ENCODE measurements around the gene CNN2.
"Not testable (repeated sequence)": the region's sequence is repeated elsewhere in the genome, so short reads cannot be mapped to it uniquely, and the experiment has no call there.

CNN2 gene

DNA sequence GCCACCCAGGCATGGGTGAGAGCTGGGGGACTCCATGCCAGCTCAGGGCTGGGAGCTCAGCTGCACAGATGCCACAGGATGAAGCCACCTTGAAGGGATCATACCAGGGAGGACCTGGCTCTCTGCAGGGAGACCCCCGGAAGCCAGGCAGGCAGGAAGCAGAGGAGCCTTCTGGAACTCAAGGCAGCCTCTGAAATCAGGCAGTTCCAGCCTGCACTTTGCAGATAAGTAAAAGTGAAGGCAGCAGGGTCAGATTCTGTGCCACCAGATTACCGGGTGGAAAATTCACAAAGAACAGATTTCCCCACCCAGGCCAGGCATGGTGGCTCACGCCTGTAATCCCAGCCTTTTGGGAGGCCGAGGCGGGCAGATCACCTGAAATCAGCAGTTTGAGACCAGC, 8.0 kb upstream of the CNN2 start:
- H3K4me1 ChIP-seq (ENCODE audit: control insufficient read depth in 1 of 2, insufficient read depth in 1 of 2, low read depth in 1 of 2, low read length in 1 of 2): peaks cover 35 to 49% of the 10 kb centered on the region in 2 experiments
- TF ChIP-seq, protein P1, sequence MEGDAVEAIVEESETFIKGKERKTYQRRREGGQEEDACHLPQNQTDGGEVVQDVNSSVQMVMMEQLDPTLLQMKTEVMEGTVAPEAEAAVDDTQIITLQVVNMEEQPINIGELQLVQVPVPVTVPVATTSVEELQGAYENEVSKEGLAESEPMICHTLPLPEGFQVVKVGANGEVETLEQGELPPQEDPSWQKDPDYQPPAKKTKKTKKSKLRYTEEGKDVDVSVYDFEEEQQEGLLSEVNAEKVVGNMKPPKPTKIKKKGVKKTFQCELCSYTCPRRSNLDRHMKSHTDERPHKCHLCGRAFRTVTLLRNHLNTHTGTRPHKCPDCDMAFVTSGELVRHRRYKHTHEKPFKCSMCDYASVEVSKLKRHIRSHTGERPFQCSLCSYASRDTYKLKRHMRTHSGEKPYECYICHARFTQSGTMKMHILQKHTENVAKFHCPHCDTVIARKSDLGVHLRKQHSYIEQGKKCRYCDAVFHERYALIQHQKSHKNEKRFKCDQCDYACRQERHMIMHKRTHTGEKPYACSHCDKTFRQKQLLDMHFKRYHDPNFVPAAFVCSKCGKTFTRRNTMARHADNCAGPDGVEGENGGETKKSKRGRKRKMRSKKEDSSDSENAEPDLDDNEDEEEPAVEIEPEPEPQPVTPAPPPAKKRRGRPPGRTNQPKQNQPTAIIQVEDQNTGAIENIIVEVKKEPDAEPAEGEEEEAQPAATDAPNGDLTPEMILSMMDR (IDR thresholded peaks at IDR 0.05): no peak
- H3K4me3 ChIP-seq (ENCODE audit: low read depth in 1 of 2, low read length in 1 of 2): no peak overlapping the region
- no peaks in the 10 kb centered on the region for H3K27me3 ChIP-seq
- H3K27ac ChIP-seq: no peak overlapping the region
- H3K9me3 ChIP-seq: no peaks in the 10 kb centered on the region
- H3K36me3 ChIP-seq: peaks cover 17% of the 10 kb centered on the region

DNA sequence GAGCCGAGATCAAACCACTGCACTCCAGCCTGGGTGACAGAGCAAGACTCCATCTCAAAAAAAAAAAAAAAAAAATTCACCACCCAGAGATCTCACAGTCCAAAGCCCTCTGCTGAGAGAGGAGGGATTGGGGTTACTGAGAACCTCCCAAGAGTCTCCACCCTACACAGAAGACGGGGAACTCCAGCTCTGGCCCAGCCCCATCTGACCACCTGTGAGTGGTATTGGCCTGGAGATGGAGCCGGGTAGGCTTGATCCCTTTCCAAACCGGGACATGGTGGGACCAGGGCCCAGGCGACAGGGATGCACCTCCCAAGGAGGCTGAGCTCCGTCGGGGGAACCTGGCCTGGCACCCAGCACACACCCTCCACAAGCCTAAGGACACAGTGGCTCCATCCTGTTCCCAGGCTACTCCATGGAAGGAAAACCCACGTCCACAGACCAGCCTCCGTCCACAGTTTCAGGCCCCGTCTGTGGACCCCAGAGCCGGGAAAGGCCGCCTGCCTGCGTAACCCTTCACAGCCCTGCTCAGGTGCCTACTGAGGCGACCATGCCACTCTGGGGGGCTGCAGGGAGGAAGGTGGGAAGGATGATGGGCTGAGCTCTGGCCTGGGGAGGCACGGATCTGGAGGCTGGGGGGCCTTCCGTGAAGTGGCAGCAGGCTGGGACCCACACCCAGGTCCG, 7.3 kb upstream of the CNN2 start:
- Histone ChIP-seq H3K27me3 (no peaks in the 10 kb centered on the region), H3K27ac (peak overlapping the region; percentile 92), H3K9me3 (no peaks in the 10 kb centered on the region), H3K4me1 (ENCODE audit: control insufficient read depth in 1 of 2, insufficient read depth in 1 of 2, low read depth in 1 of 2, low read length in 1 of 2) (peaks cover 35 to 54% of the 10 kb centered on the region in 2 experiments), H3K36me3 (peaks cover 10% of the 10 kb centered on the region), H3K4me3 (ENCODE audit: low read depth in 1 of 2, low read length in 1 of 2) (peak overlapping the region; percentile 77 to 86)
- TF ChIP-seq, protein P1 (IDR thresholded peaks at IDR 0.05): no peak

DNA sequence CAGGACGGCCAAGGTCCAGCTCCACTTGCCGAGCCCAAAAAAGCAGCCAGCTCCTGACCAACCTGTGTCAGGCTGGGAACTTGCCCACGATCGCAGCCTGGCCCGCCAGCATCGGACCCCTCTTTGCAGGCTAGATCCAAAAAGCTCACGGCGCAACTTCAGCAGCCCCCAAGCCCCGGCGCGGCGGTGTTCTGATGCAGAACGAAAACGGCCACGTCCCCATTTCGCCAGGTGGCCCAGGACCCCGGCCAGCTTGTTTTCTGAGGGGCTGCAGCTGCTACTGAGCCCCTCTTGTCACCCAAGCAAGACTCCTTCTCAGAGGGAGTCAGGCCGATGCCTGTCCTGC, 6.8 kb upstream of the CNN2 start:
- Histone ChIP-seq H3K36me3 (peaks cover 8% of the 10 kb centered on the region), H3K27ac (peak overlapping the region; percentile 92), H3K9me3 (no peaks in the 10 kb centered on the region), H3K4me3 (ENCODE audit: low read depth in 1 of 2, low read length in 1 of 2) (peak overlapping the region; percentile 77 to 86), H3K27me3 (no peaks in the 10 kb centered on the region), H3K4me1 (ENCODE audit: control insufficient read depth in 1 of 2, insufficient read depth in 1 of 2, low read depth in 1 of 2, low read length in 1 of 2) (peaks cover 35 to 59% of the 10 kb centered on the region in 2 experiments)
- TF ChIP-seq, protein P1 (IDR thresholded peaks at IDR 0.05): no peak

DNA sequence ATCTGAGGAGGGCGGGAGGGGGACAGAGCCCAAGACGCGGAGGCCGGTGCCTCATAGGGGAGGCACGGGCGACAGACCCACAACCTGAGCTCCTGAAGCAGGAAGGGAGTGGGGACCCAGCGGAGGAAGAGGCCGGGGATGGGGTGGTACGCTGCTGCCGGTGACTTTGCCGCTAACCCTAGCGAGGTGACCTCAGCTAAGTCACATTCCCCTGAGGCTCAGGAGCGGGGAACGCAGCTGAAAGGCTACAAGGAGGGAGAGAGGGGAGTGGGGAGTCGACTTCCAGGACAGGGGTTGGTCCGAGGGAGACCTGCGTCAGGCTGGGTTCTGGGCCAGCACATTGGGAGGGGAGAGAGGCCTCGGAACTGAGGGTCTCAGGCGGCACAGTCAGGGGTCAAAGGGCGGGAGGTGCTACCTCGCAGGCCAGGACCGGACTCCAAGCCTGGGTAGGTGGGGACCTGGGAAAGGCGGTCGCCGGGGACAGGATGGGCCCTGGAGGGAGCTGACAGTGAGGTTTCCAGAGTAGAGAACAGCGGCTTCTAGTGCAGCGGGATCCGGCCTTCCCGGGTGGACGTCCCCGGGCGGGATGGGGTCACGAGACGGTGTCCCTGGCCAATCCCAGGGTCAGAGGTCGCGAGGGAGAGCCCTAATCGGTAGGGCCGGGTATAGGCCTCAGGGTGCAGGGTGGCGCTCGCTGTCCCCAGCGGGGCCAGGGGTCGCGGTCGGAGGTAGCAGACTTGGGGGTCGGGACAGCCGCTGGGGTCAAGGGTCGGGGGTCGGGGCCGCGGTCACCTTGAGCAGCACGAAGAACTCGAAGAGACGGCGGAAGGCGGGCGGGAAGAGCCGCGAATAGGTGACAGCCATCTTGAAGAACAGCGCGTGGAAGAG, 6.2 kb upstream of the CNN2 start:
- Histone ChIP-seq H3K4me3 (ENCODE audit: low read depth in 1 of 2, low read length in 1 of 2) (peak overlapping the region; percentile 77 to 86), H3K27ac (peak overlapping the region; percentile 92), H3K9me3 (no peaks in the 10 kb centered on the region), H3K36me3 (peaks cover 8% of the 10 kb centered on the region), H3K27me3 (no peaks in the 10 kb centered on the region), H3K4me1 (ENCODE audit: control insufficient read depth in 1 of 2, insufficient read depth in 1 of 2, low read depth in 1 of 2, low read length in 1 of 2) (peaks cover 35 to 64% of the 10 kb centered on the region in 2 experiments)
- TF ChIP-seq, protein P1 (IDR thresholded peaks at IDR 0.05): no peak

DNA sequence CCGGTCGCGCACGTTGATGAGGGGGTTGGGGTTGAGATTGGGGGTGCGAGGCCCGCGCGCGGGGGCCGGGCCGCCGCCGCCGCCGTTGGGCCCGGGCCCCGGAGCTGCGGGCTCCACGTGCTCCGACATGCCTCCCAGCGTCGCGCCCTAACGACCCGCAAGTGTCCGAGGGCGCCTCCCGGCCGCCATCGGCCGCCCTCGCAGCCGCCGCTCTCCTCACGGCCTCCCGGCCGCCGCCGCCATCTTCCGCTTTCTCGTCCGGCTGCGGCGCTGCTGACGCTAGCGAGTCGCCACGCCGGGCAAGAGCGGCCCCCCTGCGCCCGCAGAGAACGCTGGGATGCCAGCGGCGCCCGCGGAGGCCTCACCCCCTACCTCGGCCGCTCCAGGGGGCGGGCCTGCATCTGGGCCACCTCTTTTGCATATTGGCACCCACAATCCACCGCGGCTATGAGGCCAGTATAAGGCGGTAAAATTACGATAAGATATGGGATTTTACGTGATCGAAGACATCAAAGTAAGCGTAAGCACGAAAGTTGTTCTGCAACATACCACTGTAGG, 5.5 kb upstream of the CNN2 start, which contains the start of gene TMEM259:
Gene TMEM259, minus strand, starts transcription at position 256 of the 558 bp plus-strand sequence. Its CDS starts 127 bp downstream, at position 129.
- Histone ChIP-seq H3K9me3 (no peaks in the 10 kb centered on the region), H3K27me3 (no peaks in the 10 kb centered on the region), H3K4me1 (ENCODE audit: control insufficient read depth in 1 of 2, insufficient read depth in 1 of 2, low read depth in 1 of 2, low read length in 1 of 2) (peaks cover 41 to 71% of the 10 kb centered on the region in 2 experiments), H3K27ac (peak within 1 kb of the TSS; percentile 92), H3K4me3 (ENCODE audit: low read depth in 1 of 2, low read length in 1 of 2) (peak within 1 kb of the TSS; percentile 77 to 86), H3K36me3 (peaks cover 8% of the 10 kb centered on the region)
- TF ChIP-seq, protein P1 (IDR thresholded peaks at IDR 0.05): peak; percentile 62

DNA sequence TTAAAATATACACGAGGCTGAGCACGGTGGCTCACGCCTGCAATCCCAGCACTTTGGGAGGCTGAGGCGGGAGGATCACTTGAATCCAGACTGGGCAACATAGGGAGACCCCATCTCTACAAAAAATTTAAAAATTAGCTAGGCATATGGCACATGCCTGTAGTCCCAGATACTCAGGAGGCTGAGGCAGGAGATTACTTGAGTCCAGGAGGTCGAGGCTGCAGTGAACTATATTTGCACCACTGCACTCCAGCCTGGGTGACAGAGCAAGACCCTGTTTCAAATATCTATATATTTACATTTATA, 2.6 kb upstream of the CNN2 start:
- not testable (repeated sequence) for H3K4me3 ChIP-seq (ENCODE audit: low read depth in 1 of 2, low read length in 1 of 2); H3K9me3 ChIP-seq; H3K36me3 ChIP-seq; H3K27me3 ChIP-seq
- Histone ChIP-seq H3K27ac (peak overlapping the region; percentile 92), H3K4me1 (ENCODE audit: control insufficient read depth in 1 of 2, insufficient read depth in 1 of 2, low read depth in 1 of 2, low read length in 1 of 2) (peaks cover 46 to 69% of the 10 kb centered on the region in 2 experiments)

DNA sequence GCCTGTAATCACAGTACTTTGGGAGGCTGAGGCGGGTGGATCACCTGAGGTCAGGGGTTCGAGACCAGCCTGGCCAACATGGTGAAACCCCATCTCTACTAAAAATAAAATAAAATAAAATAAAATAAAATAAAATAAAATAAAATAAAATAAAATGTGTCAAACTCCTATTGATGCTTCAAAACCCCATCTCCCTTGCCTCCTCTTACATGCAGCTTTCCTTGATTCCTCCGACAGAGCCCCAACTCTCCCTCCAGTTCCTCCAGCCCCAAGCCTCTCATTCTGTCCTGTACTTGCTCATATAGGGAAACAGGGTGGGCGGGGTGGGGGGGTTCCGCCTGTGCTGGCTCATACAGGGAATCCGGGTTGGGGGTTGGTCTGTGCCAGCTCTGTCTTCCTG, 1.3 kb upstream of the CNN2 start:
- H3K4me1 ChIP-seq (ENCODE audit: control insufficient read depth in 1 of 2, insufficient read depth in 1 of 2, low read depth in 1 of 2, low read length in 1 of 2): peaks cover 46 to 68% of the 10 kb centered on the region in 2 experiments
- H3K27ac ChIP-seq: peak overlapping the region; percentile 99
- peaks cover 12% of the 10 kb centered on the region for H3K36me3 ChIP-seq
- peak overlapping the region in 1 of 2 experiments; percentile 100 for H3K4me3 ChIP-seq (ENCODE audit: low read depth in 1 of 2, low read length in 1 of 2)
- not testable (repeated sequence) for H3K27me3 ChIP-seq, H3K9me3 ChIP-seq

Measured in neutrophil (primary cell).